ENCODE results near the gene CD40. TPM values are rescaled to one million over a fixed set of nuclear protein-coding genes. Genes with fewer than 3 reads are reported as not detected.

Gene CD40
- total RNA-seq, 4 donors from 2014 or later: 7.2 to 13.0 (median 8.2) TPM

- H3K4me3 ChIP-seq: no peak overlapping the region
- ATAC-seq: no peak
- H3K27ac ChIP-seq: no peak overlapping the region
- no peaks in the 10 kb centered on the region for H3K9me3 ChIP-seq
- H3K4me1 ChIP-seq: no peaks in the 10 kb centered on the region
- intact Hi-C loops (cut with DNase I; ENCODE audit: low total_unique reads) (no loop called here), in situ Hi-C loops (cut with MboI; ENCODE audit: low sequenced_read_pairs in 4 of 4) (no loop called here)
- peaks cover 0 to 8% (median 3%) of the 10 kb centered on the region in 3 donors for H3K27me3 ChIP-seq
- DNase-seq: no peak
- no peaks in the 10 kb centered on the region for H3K36me3 ChIP-seq
- TF ChIP-seq POLR2A (IDR thresholded peaks at IDR 0.05) (no peak), CTCF (IDR thresholded peaks at IDR 0.05 in 4 of 5, conservative IDR thresholded peaks at IDR 0.05 in 1 of 5) (no peak)
Measured at GRCh38 chr20:46164254-46164653, 46.1 kb downstream of the CD40 start.

- no peaks in the 10 kb centered on the region for H3K36me3 ChIP-seq
- in situ Hi-C loops (cut with MboI; ENCODE audit: low sequenced_read_pairs in 4 of 4) (no loop called here), intact Hi-C loops (cut with DNase I; ENCODE audit: low total_unique reads) (no loop called here)
- ATAC-seq: no peak
- H3K27me3 ChIP-seq: peaks cover 2 to 8% (median 3%) of the 10 kb centered on the region in 3 donors
- no peak for TF ChIP-seq CTCF (IDR thresholded peaks at IDR 0.05 in 4 of 5, conservative IDR thresholded peaks at IDR 0.05 in 1 of 5)
- no peak for DNase-seq
- no peak overlapping the region for H3K27ac ChIP-seq
- H3K4me3 ChIP-seq: no peak overlapping the region
- H3K4me1 ChIP-seq: no peaks in the 10 kb centered on the region
- H3K9me3 ChIP-seq: no peaks in the 10 kb centered on the region
Measured at GRCh38 chr20:46167080-46167479, 49.0 kb downstream of the CD40 start.

- DNase-seq (no peak), ATAC-seq (no peak)
- no peaks in the 10 kb centered on the region for H3K9me3 ChIP-seq
- no peaks in the 10 kb centered on the region for H3K36me3 ChIP-seq
- H3K27ac ChIP-seq: no peak overlapping the region
- peaks cover 8 to 13% (median 11%) of the 10 kb centered on the region in 3 donors for H3K27me3 ChIP-seq
- in situ Hi-C loops (cut with MboI; ENCODE audit: low sequenced_read_pairs in 4 of 4): no loop called here
- no peak for TF ChIP-seq CTCF (IDR thresholded peaks at IDR 0.05 in 4 of 5, conservative IDR thresholded peaks at IDR 0.05 in 1 of 5)
- no peak for TF ChIP-seq POLR2A (IDR thresholded peaks at IDR 0.05)
- H3K4me3 ChIP-seq: no peak overlapping the region
- no peaks in the 10 kb centered on the region for H3K4me1 ChIP-seq
- intact Hi-C loops (cut with DNase I; ENCODE audit: low total_unique reads): no loop called here
Measured at GRCh38 chr20:46168438-46168837, 50.3 kb downstream of the CD40 start.

- no peak for ATAC-seq
Measured at GRCh38 chr20:46169245-46170171, 51.4 kb downstream of the CD40 start.

More at GRCh38 chr20:46169245-46170171, 51.4 kb downstream of the CD40 start:
- intact Hi-C loops (cut with DNase I; ENCODE audit: low total_unique reads) (loop anchor here (5.0 kb wide), 1 partner anchor 37 kb away; no protein-coding TSS in a partner anchor), in situ Hi-C loops (cut with MboI; ENCODE audit: low sequenced_read_pairs in 4 of 4) (no loop called here)
- no peak for DNase-seq
- H3K9me3 ChIP-seq: no peaks in the 10 kb centered on the region
- H3K36me3 ChIP-seq: no peaks in the 10 kb centered on the region
- H3K27ac ChIP-seq: no peak overlapping the region
- TF ChIP-seq CTCF (IDR thresholded peaks at IDR 0.05 in 4 of 5, conservative IDR thresholded peaks at IDR 0.05 in 1 of 5): no peak
- no peak for TF ChIP-seq POLR2A (IDR thresholded peaks at IDR 0.05)
- peaks cover 17 to 21% (median 20%) of the 10 kb centered on the region in 3 donors for H3K27me3 ChIP-seq
- no peaks in the 10 kb centered on the region for H3K4me1 ChIP-seq
- no peak overlapping the region for H3K4me3 ChIP-seq

Measured in gastrocnemius medialis (tissue), 4 donors.